Pons (tissue), 1 donor: ENCODE measurements around the gene OST4.
"Not testable (repeated sequence)": the region's sequence is repeated elsewhere in the genome, so short reads cannot be mapped to it uniquely, and the experiment has no call there.

ENCODE experiments used
- DNase-seq: peaks from one replicate; pipeline ENCODE4 v3.0.0-alpha.2; 2016; ENCODE audit warnings: low spot score

The OST4 gene

DNA sequence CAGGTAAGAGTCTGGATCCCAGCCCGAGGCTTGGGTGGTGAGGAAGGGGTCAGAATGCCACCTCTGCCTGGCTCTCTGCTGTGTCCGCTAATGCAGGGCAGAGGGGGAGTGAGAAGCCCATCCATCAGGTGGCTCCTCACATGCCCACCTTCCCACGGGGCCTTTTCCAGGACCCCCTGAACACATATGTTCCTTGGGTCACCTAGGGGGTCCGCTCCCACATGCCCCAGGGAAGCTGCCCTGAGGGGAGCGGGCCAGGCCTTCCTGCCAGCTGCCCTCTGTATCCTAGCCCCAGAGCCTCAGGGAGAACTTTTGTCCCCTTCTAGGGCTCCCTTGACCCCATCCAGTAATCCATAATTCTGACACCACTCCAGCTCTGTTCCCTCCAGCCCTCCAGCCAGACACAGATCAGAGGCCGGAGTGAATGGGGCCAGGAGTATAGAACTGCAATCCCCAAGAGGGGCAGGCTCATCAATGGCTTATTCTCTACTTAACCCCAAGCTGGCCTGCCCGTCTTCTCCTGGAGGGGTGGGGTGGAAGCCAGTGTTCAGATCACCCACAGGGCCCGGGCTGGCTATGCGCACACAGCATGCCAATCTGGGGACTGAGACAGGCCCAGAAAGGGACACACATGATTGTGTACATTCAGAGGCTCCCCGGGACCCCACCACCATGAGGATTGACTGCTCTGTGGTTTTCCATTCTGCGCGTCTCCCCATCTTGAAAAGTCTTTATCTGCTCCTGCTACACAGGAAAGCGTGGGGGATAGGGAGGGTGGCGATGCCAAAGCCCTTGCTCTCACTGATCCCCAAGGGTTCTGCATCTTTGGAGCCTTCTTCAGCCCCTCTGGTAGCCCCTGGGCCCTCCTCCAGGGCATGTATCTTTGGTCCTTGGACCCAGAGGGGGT is 8.0 kb upstream of the OST4 start:
- DNase-seq: no peak

GRCh38 chr2:27078267-27079194 is 7.1 kb upstream of the OST4 start, which contains the start of gene EMILIN1:
TSS of gene EMILIN1 (plus strand) at chr2:27078615. CDS start at chr2:27079066, 451 bp downstream.
- peak; percentile 72 for DNase-seq

GRCh38 chr2:27077231-27077630 is 5.8 kb upstream of the OST4 start:
- DNase-seq: no peak

DNA sequence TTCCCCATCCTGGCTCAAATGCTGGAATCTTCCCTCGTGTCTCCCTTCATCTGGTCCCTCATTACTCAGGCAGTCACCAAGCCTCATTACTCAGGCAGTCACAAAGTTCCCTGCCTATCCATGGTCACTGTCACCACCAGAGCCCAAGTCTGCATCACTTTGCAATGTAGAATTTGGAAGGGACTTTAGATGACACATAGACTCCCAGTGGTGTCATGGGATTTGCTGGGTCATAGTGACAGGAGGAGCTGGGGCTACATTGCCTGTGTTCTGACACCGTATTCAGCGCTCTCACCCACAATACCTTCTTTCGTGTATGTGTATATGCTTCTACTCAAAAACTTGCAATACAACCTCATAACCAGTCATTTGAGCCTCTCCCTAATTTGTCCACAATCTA is 4.9 kb upstream of the OST4 start:
- DNase-seq: no peak

DNA sequence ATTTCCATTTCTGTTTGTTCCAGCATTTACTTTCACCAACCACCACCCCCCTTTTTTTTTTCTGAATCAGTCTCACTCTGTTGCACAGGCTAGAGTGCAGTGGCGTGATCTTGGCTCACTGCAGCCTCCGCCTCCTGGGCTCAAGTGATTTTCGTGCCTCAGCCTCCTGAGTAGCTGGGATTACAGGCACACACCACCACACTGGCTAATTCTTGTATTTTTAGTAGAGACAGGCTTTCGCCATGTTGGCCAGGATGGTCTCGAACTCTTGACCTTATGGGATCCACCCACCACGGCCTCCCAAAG is 4.1 kb upstream of the OST4 start:
- DNase-seq: not testable (repeated sequence)

DNA sequence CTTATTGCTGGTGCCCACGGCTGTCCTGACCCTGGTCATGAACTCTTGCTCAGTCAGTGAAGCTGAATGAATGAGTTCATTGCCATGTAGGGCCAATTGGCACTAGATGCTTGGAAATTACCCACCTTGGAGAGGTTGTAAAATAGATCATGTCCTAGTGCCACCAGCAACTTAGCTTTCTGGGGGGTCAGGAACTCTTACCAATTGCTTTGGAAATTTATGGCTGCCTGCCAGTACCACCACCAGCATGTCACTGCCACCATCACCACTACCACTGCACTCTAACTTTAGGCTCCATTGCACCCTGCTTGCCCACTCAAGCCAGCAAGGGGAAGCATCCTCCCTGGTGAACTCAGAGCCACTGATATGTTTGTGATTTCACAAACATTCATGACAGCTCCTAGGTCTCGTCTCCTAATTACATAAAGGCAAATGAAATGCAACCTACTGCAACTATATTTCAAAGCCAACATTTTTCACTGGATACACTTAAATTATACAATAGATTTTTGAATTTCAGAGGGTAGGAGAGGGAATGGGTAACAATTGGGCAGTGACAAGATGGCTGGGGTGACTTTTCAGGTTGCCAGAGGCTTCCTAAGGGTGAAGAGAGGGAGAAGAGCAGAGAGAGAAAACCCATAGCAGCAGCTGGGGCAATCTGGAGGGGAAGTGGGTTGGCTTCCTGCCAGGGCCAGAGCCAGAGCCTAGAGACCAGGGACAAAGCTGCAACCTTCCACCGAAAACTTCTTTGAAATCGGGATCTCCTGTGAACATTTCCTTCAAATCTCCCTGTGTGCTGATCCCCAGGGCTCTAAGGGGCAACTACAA is 3.5 kb upstream of the OST4 start:
- no peak for DNase-seq

DNA sequence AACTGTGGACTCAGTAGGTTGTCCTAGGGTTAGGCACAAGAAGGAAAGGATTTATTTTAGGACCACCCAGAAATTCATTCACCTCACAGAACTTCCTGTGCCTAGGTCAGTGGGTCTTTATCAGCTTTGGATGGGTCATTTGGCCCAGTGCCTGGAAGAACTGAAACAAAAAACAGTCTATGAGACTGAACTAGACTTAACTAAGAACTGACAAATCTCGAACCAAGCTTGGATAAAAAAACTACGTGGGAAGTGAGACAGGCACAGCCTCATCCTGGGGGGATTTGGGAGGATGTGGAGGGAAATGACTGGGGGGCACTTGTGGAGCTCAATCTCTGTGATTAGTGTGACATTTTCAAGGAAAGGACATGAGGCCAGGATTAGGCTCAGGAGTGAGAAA is 2.3 kb upstream of the OST4 start:
- DNase-seq: no peak

- no peak for DNase-seq
Observed at GRCh38 chr2:27072920-27073319, 1.5 kb upstream of the OST4 start.

DNA sequence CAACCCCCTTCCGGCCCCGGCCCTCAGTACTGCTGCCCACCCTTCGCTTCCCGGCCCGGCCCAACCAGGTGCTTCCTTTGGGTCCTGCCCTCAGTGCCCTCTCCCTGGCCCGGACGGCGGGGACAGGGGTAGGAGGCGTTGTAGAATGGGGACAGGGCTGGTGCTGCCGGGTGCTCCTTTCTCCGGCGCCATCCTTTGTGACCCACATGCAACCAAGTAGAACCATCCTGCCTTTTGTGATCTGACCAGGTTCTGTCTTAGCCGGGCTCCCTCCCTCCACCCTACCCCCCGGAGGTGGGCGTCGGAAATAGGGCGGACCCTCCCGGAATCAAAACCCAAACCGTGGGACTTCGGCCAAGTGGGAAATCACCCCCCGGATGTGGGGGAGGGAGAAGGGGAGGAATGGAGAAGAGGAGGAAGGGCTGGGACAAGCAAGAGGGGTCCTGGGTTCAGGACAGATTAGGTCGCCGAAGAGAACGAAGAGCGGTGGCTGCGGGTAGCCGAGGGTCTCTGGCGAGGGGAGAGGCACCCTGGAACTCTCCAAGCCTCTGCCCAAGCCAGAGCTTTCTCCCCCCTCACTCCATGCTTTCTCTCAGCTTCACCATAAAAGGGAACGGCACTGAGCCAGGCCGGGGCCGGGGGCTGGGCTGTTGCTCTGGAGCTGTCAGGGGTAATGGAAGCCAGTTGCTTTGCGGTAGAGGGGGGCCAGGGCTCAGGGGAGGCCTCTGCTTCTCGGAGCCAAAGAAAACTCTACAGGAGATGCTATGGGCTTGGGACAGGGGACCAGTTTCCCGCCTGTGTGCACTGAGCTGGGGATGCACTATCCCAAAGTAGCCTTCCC is 756 bp upstream of the OST4 start:
- DNase-seq: no peak

GRCh38 chr2:27070653-27071276 is 689 bp downstream of the OST4 start:
- no peak for DNase-seq

DNA sequence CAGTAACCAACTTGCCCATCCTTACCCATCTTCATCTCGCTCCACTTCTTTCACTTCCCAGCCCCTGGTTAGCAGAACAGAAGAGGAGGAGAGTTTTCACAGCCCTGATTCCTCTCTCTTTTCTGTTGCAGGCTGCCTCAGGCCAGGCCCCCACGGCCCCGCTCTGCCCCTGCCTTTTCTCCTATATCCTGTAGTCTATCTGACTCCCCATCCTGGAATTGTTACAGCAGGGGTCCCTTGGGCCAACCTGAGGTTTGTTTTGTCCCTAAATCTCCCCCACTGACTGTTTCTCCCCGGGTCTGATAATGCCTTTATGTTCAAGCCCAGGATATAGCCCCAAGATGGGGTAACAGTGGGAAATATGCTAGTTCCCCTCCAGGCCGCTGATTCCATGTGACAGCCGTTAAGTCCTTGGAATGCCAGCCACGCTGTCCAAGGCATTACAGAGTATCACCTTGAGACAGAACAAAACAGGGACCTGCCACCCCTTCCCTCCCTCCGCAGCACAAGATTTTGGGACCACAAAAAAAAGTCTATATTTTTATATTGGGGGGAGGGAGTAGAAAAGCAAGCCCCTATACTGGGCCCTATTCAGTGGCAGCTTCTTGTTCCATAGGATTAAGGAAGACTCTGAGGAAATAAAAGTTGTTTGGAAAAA is 1.4 kb downstream of the OST4 start:
- DNase-seq: no peak

DNA sequence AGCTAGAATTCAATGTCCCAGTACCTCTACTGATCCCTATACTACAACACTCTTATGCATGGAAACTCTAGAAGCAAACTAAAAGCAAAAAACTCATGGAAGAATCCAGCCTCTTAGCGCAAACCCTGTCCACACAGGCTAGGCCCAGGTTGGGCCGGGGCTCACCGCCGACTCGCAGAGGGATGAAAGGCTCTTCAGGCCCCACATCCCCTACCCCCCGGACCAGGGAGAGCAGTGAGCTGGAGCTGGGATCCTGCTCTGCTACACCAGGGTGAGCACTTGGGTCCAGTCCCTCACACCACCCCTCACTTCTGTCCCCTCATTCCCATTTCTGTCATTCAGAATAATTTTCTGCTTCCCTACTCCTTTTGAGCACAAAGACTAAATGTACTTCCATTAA is 2.0 kb downstream of the OST4 start:
- DNase-seq: no peak

DNA sequence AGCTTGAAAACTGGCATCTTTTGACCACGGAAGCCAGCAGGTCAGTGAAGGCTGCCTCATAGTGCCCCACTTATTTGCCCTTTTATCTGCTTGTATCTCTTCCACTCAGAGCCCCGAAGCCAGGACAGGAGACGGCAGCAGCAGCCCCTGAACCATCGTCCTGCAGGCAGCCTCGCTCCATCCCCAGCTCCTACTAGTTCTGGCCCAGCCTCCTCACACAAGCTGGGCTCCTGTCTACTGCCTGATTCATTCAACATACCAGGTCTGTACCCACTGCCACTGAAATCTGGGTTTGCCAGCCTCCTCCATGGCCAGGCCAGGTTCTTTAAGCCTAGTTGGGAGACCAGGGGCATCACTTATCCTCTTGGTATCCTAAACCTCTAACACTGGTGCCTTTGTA is 4.1 kb downstream of the OST4 start:
- no peak for DNase-seq

GRCh38 chr2:27065128-27065527 is 6.3 kb downstream of the OST4 start:
- DNase-seq: no peak

- DNase-seq: no peak
Observed at GRCh38 chr2:27060323-27060722, 11.1 kb downstream of the OST4 start.

- DNase-seq: no peak
Observed at GRCh38 chr2:27059141-27059820, 12.2 kb downstream of the OST4 start.

GRCh38 chr2:27058210-27058609 is 13.2 kb downstream of the OST4 start:
- DNase-seq: no peak

GRCh38 chr2:27057184-27057583 is 14.3 kb downstream of the OST4 start:
- DNase-seq: no peak

GRCh38 chr2:27054721-27055120 is 16.7 kb downstream of the OST4 start:
- DNase-seq: no peak

DNA sequence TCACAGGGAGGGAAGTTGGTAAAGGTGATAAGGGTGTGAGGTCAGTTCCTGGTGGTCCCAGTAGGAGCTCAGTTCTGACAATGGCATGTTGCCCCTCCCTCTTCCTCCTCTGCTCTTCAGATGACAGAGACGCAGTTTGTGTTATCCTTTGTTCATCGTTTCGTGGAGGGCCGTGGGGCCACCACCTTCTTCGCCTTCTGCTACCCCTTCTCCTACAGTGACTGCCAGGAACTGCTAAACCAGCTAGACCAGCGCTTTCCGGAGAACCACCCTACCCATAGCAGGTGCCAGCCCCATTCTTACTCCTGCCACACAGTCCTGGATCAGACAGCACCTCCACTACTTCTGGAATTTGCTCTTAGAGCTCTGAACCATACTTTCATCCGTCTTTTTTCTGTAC is 17.7 kb downstream of the OST4 start:
- DNase-seq: no peak
